NCI-H460 (cell line): ENCODE results near the gene KLK2. TPM values are rescaled to one million over a fixed set of nuclear protein-coding genes. Genes with fewer than 3 reads are reported as not detected.

Source experiments
- DNase-seq: peaks from one replicate; pipeline ENCODE4 v3.0.0-alpha.2; 2016; ENCODE audit warnings: low read depth; ENCODE audit errors: extremely low read depth
- polyA plus RNA-seq: library from polyadenylated mRNA; depleted of rRNA; stranded (reverse); fragments of >200 nt; gene quantifications from 2 replicates; pipeline ENCODE4 v1.2.3, GENCODE V29; 2014; cell fraction: nucleus; rRNA removed
- total RNA-seq: library from RNA; depleted of rRNA; stranded (reverse); fragments of >200 nt; shearing (Covaris generic); gene quantifications from 2 replicates; pipeline ENCODE4 v1.2.3, GENCODE V29; 2014; rRNA removed

Gene KLK2
- not detected in 2 replicates for total RNA-seq
- polyA plus RNA-seq: not detected in 2 replicates

DNA sequence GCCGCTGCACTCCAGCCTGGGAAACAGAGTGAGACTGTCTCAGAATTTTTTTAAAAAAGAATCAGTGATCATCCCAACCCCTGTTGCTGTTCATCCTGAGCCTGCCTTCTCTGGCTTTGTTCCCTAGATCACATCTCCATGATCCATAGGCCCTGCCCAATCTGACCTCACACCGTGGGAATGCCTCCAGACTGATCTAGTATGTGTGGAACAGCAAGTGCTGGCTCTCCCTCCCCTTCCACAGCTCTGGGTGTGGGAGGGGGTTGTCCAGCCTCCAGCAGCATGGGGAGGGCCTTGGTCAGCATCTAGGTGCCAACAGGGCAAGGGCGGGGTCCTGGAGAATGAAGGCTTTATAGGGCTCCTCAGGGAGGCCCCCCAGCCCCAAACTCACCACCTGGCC is at the start of gene KLK2:
Gene KLK2 (plus strand): TSS at position 384 of the 400 bp plus-strand sequence. CDS start 35 bp downstream, outside the sequence.
- DNase-seq: no peak

DNA sequence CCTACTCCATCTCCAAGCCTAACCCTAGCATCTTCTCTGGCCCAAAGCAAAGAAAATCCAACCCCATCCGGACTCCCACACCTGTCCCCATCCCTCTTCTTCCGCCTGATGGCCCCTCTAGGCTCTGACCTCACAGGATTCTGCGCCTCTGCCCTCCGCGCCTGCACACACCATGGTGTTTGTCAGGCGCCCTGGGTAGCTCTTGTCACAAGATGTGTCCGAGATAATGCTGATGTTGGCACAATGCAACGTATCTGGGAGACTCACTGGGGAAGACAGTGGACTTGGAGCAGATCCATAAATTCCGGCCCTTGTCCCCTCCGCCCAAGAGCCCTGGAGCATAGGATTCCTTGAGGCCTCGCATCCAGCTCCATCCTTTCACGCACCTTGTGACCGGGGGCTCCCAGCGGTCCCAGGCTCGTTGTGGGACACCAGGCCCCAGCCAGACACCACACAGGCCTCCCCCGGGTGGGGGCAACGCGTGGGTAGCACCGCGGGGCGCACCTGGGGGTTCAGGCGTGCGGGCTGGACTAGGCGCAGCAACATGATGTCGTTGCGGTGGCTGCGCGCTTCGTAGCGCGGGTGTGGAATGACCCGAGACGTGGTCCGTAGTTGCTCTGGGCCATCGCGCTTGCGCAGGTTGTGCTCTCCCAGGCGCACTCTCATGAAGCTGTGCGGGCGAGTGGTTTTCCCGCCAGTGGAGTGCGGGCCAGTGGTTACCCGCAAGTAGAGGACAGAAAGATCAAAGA is 46.6 kb upstream of the KLK2 start:
- DNase-seq: no peak

DNA sequence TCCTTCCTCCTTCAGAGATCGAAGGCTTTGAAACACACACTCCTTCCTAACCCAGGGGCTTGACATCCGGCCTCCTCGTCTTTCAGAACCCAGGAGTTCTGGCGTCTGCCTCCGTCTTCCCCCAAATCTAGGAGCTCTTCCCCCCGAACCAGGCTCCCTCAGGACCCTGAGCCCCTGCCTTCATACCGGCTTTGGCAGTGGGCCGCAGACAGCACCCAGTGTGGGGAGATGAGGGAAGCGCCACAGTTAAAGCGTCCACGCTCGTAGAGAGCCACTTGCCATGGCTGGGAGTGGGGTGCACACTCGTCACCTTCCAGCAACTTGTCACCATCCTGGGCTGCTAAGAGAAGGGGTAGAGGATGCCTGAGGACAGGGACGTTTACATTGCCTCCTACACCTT is 45.8 kb upstream of the KLK2 start:
- DNase-seq: no peak

DNA sequence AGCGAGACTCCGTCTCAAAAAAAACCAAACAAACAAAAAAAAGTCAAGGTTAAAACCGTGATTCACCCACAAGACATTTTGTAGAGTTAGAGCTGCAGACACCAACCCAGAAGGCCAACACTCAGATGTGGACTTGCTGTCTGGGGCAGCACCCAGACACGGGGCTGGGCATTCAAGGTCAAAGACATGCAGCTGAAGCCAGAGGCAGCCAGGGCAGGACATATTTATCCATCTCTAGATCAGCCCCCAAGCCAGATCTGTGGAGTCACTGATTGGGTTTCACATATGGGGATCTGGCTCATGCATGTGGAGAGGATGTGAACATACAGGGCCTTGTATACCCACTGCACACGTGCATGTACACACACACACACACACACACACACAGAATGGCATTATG is 43.4 kb upstream of the KLK2 start:
- no peak for DNase-seq

DNA sequence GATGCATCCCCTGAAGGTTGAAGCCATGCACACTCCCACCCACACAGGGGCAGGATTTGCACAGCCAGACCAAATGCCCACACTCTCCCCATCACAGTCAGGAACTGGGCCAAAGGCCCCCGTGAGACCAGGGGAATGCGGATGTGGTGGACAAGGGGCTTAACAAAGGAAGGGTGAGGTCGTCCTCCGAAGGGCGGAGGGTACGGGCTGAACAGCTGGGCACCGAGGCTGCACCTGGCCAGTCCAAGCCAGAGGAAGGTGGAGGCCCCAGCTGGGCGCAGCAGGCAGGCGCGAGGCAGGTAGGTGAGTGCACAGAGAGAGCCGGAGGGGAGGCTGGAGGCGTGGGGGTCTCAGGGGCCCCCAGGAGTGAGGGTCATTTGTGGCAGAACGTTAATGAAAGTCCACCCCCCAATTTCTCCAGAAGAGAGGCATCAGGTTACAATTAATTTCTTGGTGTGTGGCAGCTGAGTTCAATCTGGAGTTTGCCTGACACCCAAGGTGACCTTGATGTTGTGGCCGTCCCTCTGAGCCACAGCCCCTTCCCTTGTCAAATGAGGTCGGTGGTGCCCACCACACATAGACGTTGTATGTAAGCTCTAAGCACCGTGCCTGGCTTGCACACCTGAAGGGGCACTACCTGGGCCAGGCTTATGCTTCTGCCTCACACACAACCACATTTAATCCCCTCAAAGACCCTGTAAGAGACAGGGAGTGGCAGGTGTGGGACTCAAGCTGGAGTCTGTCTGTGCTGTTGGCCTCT is 42.8 kb upstream of the KLK2 start:
- no peak for DNase-seq

DNA sequence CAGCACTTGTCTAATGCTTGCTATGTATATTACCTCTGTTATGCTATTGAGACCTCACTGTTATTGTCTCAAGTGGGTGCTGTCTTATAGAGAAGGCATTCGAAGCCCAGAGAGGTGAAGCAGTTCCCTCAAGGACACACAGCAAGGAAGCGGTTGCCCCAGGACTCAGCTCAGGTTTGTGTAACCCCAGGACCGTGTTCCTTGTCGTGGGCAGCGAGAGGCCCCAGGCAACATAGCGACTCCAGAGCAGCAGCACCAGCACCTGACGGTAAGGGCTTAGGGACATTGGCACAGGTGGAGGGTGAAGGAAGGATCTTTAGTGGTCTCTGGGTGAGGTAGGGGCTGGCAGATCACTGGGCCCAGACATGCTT is 42.2 kb upstream of the KLK2 start:
- no peak for DNase-seq

DNA sequence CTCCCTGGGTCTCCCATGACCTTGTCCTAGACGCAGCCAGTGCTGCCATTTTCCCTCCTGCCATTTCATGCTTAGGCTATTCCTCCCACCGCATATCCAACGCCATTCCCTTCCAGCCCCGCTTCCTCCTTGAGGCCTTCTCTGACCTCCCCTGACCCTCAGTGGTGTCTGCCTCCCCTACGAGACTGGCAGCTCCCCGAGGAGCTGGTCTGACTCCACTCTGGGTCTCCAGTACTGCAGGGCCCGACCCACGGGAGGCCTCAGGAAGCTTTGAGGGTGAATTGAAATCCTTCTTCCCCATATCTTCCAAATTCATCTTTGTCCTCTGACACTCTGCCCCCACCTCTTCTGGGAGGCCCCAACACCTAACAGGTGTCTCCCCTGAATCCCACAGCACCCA is 40.6 kb upstream of the KLK2 start:
- no peak for DNase-seq

DNA sequence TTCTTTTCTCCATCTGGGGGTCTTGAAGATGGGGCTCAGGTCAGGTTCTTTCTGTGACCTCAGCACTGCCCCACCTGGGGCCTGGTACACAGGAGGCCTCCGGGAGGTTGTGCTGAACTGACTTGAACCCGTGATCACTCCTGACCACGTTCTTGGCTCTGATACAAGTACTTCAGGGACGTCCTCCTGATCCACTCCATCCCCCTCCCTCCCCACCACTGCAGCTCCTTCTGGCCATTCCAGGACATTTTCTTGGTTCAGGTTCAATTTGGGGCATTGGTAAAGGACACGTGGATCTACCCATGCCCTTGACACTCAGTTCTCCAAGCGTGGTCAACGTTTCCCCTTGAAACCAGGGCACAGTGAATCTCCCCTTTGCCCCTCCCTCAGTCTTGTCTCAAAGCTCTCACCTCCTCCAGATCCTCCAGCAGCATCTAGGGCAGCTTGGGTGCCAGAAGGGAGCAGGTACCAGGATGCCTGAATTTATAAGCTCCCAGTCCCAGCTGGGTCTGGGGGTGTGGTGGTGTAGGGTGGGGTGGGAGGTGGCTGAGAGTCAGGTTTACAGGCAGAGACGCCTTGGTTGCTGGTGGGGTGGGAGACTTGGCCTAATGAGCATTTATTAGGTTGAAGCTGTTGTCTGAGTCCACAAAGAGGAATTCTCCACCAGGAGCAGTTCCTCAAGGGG is 40.0 kb upstream of the KLK2 start, which contains the start of gene KLK15:
Gene KLK15 (minus strand): TSS at position 458 of the 685 bp plus-strand sequence. CDS start 2,082 bp downstream, outside the sequence.
- DNase-seq: no peak

DNA sequence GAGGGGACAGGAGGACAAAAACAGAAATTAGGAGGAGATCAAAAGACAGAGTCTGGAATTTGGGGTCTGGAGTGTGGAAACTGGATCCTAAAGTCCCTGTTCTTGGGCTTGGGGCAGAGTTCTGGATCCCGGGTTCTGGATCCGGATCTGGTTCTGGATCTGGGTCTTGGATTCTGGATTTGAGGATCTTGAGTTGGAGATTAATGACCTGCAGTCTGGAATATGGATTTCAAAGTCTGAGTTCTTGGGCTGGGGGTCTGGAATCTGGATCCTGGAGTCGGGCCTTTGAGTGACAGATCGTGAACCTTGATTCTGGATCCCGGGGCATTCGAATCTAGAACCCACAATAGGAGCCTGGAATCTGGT is 39.5 kb upstream of the KLK2 start:
- DNase-seq: no peak

DNA sequence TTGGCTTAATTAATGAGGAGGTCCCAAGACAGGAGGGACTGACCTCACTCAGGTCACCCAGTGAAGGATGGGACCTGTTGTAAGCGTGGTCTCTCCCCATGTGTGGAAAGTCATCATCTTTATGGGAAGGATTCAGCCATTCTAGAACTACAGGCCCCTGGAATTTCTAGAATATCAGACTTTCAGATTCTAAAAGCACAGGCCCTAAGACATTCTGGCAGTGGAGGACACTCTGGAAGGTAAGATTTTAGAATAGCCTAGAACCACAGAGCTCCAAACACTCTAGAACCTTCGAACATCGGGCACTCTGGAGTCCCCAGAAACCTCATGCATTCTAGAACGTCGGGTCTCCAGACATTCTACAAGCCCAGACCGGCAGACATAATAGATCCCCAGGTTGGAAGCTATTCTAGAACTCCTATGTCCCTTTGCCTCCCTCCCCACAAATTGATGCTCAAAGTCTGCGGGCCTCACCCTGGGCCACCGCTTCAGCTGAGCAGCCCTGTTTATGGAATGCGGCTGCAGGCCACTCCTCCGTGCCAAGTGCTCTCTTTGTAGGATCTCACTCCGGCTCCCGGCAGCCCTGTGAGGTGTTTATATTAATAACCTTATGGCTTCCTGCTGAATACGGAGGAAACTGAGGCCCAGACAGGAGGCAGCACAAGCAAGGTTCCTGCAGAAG is 38.0 kb upstream of the KLK2 start:
- DNase-seq: no peak

DNA sequence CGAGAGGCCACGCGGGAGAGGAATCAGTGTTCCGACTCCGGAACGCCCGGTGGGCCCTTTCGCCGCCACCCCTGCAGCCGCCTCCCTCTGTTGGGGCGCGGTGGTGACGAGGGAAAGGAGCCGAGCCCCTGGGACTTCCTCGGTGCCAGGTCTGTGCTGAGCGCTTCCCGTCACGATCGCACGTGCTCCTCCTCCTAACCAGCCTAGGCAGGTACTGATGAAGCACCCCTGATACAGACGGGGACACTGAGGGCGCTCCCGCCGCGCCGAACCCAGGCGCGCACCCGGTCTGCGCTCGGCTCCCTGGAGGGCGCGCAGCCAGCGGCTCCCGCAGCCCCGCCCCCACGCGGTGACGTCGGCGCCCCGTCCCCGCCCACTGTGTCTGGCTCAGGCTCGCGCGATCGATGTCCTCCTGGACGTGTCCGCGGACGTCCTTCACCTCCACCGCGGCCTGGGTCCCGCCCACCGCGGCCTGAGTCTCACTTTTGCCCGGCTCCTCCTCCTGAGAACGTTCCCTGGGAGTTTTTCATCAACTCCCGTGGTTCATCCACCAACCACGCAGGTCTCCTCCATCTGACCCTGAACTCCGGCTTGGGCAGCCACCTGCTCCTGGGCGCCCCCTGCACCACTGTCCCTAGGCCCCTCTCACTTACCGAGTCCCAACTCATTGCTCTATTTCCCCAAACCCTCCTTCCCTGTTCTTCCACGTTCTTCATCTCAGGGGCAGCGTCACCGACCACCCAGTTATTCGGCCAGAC is 37.3 kb upstream of the KLK2 start:
- DNase-seq: peak; percentile 59

DNA sequence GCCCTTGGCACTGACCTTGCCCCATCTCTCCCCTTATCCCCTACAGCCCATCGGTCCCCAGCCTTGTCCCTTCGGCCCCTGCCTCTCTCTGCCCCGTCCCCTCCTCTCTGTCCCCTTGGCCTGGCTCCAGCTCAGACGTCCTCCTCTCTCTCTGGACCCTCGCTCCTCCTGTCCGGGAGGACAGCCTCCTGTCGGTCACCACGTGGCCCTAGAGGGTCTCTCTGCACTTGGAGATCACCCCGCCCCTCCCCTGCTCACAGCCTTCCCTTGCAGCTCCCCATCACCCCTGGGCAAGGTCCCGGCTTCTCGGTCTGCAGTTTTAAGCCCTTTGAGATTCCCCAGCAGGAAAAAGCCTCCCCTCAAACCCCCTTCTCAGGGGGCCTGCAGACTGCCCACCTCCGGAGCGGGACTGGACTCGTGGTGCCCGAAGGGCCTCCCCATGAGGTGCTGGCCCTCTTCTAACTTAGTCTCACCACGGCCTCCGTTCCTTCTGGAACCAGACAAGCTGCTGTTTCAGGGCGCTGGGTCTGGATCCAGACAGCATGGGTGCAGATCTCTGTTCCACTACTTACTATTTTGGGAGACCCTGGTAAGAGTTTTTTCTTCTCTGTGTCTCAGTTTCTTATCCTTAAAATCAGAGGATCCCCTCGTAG is 36.6 kb upstream of the KLK2 start:
- no peak for DNase-seq

DNA sequence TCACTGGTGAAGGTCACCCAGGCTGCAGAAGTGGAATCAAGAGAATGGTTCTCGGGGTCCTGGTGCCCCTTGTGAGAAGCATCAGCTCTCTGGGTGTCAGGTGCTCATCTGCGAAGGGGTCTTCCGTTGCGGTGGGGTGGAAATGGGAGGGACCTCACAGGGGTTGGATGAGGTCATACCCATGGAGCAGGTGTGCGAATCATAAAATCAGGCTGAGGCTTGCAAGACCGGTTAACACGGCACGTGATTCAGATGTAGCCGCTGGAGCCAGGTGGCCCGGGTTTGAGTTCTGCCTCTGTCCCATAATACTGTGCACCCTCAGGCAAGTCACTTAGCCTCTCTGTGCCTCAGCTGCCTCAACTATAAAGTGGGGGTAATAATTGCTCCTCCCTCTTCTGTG is 35.9 kb upstream of the KLK2 start:
- DNase-seq: no peak

DNA sequence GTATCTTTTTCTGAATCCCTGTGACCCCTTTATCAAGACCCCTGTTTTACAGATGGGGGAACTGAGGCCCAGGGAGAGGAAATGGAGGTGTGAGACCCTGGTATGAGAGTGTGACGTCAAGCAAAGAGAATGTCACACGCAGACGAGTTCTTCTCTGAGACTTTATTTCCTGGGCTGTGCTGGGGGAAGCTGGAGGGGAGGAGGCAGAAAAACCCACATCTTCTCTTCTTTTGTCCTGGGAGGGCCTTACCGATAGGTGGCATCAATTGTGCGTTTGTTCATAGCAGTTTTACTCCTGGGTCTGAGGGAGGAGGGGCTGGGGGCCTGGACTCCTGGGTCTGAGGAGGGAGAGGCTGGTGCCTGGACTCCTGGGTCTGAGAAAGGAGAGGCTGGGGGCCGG is 35.0 kb upstream of the KLK2 start:
- no peak for DNase-seq

DNA sequence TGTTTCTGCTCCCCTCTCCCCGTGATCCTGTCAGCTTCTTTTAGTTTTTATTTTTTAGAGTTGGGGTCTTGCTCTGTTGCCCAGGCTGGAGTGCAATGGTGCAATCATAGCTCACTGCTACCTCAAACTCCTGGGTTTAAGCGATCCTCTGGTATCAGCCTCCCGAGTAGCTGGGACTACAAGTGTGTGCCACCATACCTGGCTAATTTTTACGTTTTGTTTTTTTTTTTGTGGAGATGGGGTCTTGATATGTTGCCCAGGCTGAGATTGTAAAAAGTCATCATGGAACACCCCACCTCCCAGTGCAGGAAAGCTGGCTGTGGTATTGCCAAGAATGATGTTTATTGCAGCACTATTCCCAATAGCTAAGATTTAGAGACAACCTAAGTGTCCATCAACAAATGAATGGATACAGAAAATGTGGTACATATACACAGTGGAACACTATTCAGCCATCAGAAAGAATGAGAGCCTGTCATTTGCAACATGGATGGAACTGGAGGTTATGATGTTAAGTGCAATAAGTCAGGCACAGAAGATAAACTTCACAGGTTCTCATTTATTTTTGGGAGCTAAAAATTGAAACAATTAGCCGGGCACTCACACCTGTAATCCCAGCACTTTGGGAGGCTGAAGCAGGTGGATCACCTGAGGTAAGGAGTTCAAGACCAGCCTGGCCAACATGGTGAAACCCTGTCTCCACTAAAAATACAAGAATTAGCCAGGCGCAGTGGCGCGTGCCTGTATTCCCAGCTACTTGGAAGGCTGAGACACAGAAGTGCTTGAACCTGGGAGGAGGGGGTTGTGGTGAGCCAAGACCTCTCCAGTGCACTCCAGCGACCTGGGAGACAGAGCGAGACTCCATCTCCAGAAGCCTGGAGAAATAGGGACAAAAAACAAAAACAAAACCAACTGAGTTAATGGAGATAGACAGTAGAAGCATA is 33.3 kb upstream of the KLK2 start:
- no peak for DNase-seq

DNA sequence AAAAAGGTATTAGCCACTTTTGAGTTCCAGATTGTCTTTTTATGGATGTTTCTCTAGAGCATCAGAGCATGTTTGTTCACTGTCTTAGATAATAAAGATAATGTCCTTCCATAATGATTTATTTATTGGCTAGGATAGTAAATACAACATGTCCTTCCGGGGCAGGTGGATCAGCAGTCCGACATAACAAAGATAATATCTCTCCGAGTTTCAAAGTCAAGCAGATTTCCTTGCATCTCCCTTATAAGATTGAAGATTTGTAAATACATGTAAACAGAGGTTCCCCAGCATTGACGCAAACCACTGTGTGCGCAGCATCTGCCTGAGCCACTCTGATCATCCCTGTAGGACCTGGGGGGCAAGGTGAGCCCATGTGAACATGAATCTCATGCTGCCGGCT is 31.1 kb upstream of the KLK2 start:
- no peak for DNase-seq

DNA sequence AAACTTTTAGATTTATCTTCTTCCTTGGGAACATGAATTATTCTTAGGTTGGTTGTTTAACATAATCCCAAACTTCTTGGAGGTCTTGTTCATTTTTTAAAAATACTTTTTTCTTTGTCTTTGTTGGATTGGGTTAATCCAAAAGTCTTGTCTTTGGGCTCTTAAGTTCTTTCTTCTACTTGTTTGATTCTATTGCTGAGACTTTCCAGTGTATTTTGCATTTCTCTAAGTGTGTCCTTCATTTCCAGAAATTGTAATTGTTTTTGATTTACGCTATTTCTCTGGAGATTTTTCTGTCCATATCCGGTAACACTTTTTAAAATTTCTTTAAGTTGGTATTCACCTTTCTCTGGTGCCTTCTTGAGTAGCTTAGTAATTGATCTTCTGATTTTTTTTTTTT is 30.0 kb upstream of the KLK2 start:
- DNase-seq: no peak

DNA sequence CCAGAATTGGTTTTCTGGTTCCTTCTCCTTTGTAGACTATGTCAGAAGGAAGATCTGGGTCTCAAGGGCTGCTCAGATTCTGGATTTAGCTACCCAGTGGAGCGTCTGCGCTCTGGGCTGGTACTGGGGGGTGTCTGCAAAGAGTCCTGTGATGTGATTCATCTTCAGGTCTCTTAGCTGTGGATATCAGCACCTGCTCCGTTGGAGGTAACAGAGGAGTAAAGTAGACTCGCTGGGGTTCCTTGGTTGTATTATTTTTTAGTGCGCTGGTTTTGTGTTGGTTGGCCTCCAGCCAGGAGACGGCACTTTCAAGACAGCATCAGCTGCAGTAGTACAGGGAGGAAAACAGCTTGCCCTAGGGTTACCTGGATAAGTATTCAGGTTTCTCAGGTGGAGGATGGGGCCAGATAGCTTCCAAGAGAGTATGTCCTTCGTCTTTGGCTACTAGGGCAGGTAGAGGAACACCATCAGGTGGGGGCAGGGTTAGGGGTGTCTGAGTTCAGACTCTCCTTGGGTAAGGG is 29.5 kb upstream of the KLK2 start:
- DNase-seq: no peak
